T-helper 17 cell (primary cell): ENCODE results near the gene NUP153. TPM values are rescaled to one million over a fixed set of nuclear protein-coding genes. Genes with fewer than 3 reads are reported as not detected.
"Not testable (repeated sequence)": the region's sequence is repeated elsewhere in the genome, so short reads cannot be mapped to it uniquely, and the experiment has no call there.

ENCODE experiments used
- ATAC-seq: fragments of 150-1000 bp; cut with Tn5 transposase; 2 replicates; pipeline ENCODE4 v1.10.0; 2021; ENCODE audit warnings: mild to moderate bottlenecking, moderate library complexity
- DNase-seq, 3 donors: peaks; one replicate each; pipeline versions ENCODE4 v3.0.0 to v3.0.0-alpha.2; 2020 to 2021
- H3K9me3 ChIP-seq: one replicate; pipeline ENCODE4 v1.7.0; 2013; ENCODE audit warnings: low read length, mild to moderate bottlenecking; ENCODE audit not compliant: control insufficient read depth, poor library complexity, severe bottlenecking
- H3K27ac Mint-ChIP-seq: one replicate; pipeline ENCODE4 v1.8.0; 2022; ENCODE audit warnings: mild to moderate bottlenecking, moderate library complexity, mixed read lengths
- H3K27me3 Mint-ChIP-seq: one replicate; pipeline ENCODE4 v1.8.0; 2022; ENCODE audit warnings: mixed read lengths
- H3K36me3 Mint-ChIP-seq: one replicate; pipeline ENCODE4 v1.8.0; 2022; ENCODE audit warnings: low read depth, mixed read lengths
- H3K4me1 Mint-ChIP-seq: one replicate; pipeline ENCODE4 v1.8.0; 2022; ENCODE audit warnings: mild to moderate bottlenecking, mixed read lengths
- H3K4me3 Mint-ChIP-seq: one replicate; pipeline ENCODE4 v1.8.0; 2022; ENCODE audit warnings: mild to moderate bottlenecking, moderate library complexity, mixed read lengths
- total RNA-seq, 4 donors: library from RNA in 2 of 4; stranded (reverse) in 2 of 4; gene quantifications; one replicate each; pipeline ENCODE4 v1.2.3 and lab custom pipeline; 2022 to 2026

The NUP153 gene
- total RNA-seq, 2 donors from 2014 or later: 63.3 to 66.3 TPM

GRCh38 chr6:17581282-17581681, 125.4 kb downstream of the NUP153 start:
- Mint-ChIP-seq H3K27me3 (peaks cover 14% of the 10 kb centered on the region), H3K4me3 (peak overlapping the region; percentile 88), H3K4me1 (peaks cover 16% of the 10 kb centered on the region)
- H3K27ac Mint-ChIP-seq, ATAC-seq, DNase-seq, H3K36me3 Mint-ChIP-seq, H3K9me3 ChIP-seq: not testable (repeated sequence)

DNA sequence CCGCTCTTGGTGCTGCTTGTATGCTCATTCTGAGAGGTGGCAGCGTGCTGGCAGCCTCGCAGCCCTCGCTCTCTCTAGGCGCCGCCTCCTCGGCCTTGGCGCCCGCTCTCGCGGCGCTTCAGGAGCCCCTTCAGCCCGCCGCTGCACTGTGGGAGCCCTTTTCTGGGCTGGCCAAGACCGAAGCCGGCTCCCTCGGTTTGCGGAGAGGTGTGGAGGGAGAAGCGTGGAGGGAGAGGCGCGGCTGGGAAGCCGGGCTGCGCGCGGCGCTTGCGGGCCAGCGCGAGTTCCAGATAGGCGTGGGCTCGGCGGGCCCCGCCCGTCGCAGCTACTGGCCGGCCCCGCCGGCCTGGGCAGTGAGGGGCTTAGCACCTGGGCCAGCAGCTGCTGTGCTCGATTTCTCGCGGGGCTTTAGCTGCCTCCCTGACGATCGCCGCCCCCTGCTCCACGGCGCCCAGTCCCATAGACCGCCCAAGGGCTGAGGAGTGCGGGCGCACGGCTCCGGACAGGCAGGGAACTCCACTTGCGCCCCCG, 126.1 kb downstream of the NUP153 start:
- H3K9me3 ChIP-seq: no peaks in the 10 kb centered on the region
- DNase-seq: no peak
- Mint-ChIP-seq H3K36me3 (no peaks in the 10 kb centered on the region), H3K4me3 (peak overlapping the region; percentile 88), H3K4me1 (peaks cover 16% of the 10 kb centered on the region), H3K27ac (no peak overlapping the region), H3K27me3 (peaks cover 14% of the 10 kb centered on the region)
- ATAC-seq: peak; percentile 79

- H3K9me3 ChIP-seq: no peaks in the 10 kb centered on the region
- peaks cover 29% of the 10 kb centered on the region for H3K27me3 Mint-ChIP-seq
- no peak overlapping the region for H3K4me3 Mint-ChIP-seq
- ATAC-seq (no peak), DNase-seq (no peak)
- H3K36me3 Mint-ChIP-seq: no peaks in the 10 kb centered on the region
- H3K4me1 Mint-ChIP-seq: peaks cover 8% of the 10 kb centered on the region
- H3K27ac Mint-ChIP-seq: no peak overlapping the region
Measured at GRCh38 chr6:17577059-17577458, 129.7 kb downstream of the NUP153 start.

- Mint-ChIP-seq H3K27me3 (peaks cover 30% of the 10 kb centered on the region), H3K36me3 (no peaks in the 10 kb centered on the region), H3K4me1 (no peaks in the 10 kb centered on the region), H3K27ac (no peak overlapping the region), H3K4me3 (no peak overlapping the region)
- ATAC-seq: no peak
- H3K9me3 ChIP-seq: no peaks in the 10 kb centered on the region
- no peak for DNase-seq
Measured at GRCh38 chr6:17574866-17575560, 131.7 kb downstream of the NUP153 start.

DNA sequence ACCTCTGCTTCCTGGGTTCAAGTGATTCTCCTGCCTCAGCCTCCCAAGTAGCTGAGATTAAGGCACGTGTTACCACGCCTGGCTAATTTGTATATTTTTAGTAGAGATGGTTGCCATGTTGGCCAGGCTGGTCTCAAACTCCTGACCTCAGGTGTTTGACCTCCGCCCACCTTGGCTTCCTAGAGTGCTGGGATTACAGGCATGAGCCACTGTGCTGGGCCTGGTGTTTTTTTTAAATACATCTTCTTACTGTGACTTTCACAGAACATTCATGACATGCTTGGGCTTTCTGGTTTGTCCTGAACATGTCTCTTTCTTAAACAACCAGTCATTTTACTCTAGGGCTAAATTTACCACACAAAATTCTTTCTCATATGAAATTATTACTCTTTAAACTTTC, 141.3 kb downstream of the NUP153 start:
- H3K4me1 Mint-ChIP-seq: no peaks in the 10 kb centered on the region
- H3K27me3 Mint-ChIP-seq: peaks cover 8% of the 10 kb centered on the region
- DNase-seq (no peak), ATAC-seq (no peak)
- peaks cover 2% of the 10 kb centered on the region for H3K36me3 Mint-ChIP-seq
- no peak overlapping the region for H3K4me3 Mint-ChIP-seq
- H3K9me3 ChIP-seq: no peaks in the 10 kb centered on the region
- no peak overlapping the region for H3K27ac Mint-ChIP-seq

Other genes with a start within 250 kb of the NUP153 start
- 10 to 100 TPM; 13.0 to 15.8 TPM for gene FAM8A1, start 106.6 kb downstream of the NUP153 start, total RNA-seq